ENCODE results near the gene RAPGEF2.
"Not testable (repeated sequence)": the region's sequence is repeated elsewhere in the genome, so short reads cannot be mapped to it uniquely, and the experiment has no call there.

The RAPGEF2 gene

DNA sequence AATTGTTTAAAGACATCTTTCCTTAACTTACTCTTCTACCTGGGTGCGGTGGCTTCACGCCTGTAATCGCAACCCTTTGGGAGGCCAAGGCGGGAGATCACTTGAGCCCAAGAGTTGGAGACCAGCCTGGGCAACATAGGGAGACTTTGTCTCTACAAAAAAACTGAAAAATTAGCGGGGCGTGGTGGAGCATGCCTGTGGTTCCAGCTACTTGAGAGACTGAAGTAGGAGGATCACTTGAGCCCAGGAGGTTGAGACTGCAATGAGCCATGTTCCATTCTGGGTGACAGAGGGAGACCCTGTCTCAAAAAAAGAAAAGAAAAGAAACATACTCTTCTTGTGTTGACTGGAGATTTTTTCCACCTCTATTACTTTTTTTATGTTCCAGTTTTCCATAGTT is 181.9 kb downstream of the RAPGEF2 start:
- no peak for DNase-seq

DNA sequence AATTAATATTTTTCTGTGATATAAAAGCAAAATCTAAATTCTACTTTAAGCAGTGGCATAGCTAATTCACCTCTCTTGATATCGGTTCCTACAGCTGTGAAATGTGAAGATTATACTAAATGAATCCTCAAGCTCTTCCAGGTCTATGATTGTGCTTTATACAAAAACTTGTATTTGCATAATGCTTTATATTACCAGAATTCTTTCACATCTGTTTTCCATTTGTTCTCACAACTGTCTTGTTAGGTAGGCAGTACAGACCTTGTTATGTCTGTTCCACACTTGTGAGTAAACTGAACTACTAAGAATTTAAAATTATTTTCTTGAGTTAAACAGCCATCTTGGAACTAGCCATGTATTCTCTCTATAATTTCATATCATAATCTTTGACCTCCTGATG is 184.9 kb downstream of the RAPGEF2 start:
- no peak for DNase-seq

DNA sequence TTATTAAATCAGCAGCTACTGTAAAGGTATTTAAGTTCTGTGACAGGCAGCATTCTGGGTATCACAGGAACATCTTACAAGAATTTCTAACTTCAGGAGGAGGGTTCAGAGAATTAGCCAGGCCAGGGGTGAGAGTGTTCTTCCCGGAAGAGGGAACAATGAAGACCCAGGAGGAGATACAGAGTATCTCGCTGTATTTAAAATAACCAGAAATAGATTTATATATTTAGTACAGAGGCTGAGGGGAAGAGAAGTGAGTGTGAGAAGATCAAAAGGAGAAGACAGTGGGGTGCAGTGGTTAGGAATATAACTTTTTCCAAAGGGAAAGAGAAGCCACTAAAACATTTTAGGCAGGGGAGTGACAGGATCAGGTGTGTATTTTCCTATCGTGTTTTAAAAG is 186.8 kb downstream of the RAPGEF2 start:
- DNase-seq: no peak

DNA sequence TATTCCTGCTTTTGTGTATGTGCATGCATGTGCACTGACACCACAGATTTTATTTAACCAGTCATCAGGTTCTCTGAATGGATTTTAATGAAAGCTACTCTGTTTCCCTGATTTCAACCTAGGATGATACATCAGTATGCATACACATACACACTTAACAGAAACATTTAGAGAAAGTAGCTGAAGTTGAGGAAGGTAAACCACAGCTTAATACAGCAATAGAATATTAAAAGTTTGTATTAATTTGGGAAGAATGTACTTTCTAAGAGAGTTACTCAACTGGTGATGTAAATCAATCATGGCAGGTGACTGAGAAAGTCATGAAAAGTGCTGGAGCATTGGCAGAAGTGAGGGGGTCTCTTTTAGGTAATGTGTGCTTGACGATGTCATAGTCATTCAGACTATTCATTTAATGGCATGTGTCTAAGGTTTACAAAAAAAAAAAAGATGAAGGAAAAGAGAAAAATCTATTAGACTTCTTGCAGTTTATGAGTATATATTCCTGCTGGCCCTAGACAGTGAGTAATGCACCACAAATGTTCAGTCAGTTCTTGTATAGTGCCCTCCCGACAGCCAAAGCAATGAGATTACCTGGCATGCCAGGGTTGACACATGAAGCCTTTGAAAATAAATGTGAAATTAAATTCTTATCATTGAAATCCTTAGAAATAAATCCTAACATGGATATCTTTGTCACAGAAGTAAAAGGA is 187.6 kb downstream of the RAPGEF2 start:
- DNase-seq: no peak

DNA sequence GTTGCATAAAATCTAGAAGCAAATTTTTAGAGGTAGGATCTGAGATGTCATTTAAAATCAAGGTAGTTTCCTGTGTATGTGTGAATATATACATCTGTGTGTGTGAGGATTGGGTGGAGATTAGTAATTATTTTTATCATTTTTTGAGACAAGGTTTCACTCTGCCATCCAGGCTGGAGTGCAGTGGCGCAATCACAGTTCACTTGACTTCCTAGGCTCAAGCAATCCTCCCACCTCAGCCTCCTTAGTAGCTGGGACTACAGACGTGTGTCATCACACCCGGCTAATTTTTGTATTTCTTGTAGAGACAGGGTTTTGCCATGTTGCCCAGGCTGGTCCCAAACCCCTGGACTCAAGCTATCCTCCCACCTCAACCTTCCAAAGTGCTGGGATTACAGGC is 188.3 kb downstream of the RAPGEF2 start:
- no peak for DNase-seq

DNA sequence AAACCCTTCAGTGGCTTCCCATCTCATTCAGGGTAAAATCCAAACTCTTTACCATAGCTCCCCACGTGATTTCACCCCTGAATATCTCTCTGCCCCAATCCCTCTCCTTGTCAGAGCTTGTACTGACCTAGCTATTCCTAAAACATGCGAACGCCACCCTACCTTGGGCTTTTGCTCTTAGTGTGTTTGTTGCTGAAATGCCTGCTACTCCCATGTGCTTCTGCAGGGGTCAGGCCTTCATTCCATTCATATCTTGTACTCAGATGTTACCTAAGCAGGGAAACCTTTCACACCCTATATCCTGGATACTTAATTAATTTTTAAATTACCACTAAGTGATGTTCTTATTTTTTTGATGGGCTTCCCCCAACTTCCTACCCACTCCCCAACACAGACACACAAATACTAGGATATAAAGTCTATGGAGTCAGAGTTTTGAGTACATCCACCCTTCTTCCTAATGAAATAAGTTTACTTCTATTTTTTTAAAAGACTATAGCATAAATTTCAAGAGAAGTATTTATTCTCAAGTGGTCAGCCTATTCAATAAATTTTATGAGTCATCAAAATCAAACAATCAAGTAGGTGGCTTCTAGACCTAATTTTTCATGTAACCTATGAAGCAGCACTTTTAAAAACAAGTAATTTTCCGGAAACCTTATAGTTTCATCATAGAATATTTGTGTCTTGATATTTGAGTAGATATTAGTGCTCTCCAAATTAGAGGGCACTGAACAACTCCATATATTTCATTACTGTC is 189.4 kb downstream of the RAPGEF2 start:
- DNase-seq: no peak

DNA sequence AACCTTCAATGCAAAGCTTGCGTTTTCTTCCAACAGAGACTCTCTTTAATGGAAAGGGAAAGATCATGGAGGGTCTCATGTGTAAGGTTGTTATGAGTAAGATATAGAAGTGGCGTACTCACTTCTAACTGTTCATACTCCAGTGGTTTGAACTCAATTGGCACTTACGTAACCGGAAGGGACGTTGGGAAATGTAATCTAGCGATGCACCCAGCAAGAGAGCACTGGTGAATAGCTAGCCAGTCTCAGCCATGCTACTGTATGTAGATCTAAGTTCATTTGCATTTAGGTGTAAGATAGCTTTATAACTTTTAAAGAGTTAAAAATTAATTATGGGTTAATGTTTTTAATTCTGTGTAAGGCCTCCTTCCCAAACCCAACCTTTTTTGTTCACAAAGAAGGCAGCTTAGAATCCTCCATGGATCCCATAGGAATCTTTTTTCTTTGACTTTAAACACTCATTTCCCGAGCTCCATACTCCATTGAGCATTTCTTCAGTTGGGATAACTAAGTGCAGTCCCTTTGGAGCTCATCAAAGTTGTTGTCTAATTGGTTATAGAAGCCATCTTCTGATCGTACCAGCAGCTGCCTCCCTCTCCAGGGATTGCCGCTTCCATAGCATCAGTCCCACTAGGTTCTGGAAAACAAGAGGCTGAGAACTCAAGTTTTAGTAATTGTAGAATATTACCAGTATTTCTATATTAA is 191.1 kb downstream of the RAPGEF2 start:
- no peak for DNase-seq

DNA sequence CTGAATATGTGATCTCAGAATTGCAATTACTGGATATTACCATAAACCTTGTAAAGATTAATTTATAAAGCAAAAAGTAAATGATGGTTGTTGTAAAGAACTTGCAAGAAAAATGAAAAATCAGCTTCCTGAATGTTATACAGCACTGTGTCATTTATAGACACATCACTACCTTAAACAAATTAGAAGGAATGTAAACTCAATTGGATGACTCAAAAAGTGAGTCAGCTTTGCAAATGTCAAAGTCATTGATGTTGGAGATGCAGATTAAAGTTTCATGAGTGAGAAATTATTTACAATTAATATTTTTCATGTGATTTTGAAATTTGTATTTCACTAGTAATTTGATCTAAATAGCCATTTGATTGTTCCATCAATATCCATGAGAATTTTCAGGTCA is 193.2 kb downstream of the RAPGEF2 start:
- DNase-seq: no peak

DNA sequence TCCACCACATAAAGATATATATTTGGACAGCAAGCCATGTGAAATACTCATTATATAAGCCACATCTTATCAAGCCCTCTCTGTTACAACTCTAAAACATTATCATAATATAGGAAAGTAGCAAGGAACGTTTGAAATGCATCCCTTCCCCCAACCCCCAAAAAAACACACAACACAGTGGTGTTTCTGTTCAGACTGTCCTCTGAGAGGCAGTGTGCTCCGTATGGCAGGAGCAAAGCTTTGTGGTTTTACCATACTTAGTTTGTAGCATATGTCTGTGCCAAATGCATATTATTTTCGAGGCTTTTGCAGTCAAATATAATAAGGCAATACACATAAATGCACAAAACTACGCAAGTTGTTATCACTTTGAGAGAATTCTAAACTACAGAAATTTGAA is 194.2 kb downstream of the RAPGEF2 start:
- no peak for DNase-seq

DNA sequence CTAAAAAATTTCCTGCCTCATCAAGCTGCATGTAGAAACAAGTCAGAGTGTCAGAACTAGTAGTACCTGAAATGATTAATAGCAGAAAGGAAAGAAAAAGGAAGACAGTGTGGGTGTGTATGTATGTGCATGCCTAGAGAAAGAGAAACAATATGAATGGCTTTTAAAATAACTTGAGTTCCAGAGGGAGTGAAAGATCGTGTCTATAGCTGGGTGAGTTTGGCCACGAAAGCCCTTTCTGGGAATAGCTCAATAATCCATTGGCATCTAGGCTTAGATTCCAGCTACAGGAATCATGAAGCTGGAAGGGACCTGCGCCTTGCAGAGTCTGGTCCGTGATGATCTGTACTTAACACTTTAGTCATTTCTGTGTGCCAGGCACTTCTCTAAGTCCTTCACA is 195.6 kb downstream of the RAPGEF2 start:
- DNase-seq: no peak

DNA sequence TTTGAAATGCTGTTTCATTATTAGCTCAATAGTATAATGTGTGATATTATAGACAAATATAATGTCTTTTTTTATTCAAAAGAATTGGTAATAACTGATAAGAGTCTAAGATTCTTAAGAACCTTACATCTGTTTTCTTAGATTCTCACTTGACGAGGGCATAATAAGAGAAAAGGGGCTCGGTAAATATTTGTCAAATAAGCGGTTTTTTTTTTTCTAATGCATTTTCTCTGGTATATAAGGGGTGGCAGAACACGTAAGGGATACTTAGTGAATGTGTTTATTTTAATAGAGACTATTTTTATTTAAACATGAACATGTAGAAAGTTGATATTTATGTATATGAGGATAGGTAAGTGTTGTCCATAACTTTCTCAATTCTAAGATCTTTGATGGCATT is 200.6 kb downstream of the RAPGEF2 start:
- no peak for DNase-seq

DNA sequence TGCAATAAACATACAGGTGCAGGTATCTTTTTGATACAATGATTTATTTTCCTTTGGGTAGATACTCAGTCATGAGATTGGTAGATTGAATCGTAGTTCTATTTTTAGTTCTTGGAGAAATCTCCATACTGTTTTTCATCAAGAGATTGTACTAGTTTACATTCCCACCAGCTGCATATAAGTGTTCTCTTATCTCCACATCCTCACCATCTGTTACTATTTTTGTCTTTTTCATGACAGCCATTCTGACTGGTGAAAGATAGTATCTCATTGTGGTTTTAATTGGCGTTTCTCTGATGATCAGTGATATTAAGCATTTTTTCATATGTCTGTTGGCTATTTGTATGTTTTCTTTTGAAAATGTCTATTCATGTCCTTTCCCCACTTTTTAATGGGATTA is 202.2 kb downstream of the RAPGEF2 start:
- no peak for DNase-seq

DNA sequence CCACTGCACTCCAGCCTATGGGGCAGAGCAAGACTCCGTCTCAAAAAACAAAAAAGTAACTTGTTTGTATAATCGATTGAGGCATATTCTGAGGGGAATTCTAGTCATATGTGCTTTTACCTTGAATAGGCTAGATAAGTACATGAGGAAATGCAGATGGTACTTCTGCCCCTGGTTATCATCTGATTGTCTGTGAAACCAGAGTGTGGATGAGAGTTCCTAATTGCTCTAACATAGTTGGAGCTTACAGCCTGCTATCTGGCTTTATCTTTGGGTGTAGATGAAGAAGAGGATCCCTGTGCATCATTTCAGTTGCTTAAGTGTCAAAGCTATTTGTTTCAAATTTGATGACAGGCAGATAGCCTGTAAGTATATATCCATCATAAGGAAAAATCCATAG is 205.1 kb downstream of the RAPGEF2 start:
- DNase-seq: no peak

DNA sequence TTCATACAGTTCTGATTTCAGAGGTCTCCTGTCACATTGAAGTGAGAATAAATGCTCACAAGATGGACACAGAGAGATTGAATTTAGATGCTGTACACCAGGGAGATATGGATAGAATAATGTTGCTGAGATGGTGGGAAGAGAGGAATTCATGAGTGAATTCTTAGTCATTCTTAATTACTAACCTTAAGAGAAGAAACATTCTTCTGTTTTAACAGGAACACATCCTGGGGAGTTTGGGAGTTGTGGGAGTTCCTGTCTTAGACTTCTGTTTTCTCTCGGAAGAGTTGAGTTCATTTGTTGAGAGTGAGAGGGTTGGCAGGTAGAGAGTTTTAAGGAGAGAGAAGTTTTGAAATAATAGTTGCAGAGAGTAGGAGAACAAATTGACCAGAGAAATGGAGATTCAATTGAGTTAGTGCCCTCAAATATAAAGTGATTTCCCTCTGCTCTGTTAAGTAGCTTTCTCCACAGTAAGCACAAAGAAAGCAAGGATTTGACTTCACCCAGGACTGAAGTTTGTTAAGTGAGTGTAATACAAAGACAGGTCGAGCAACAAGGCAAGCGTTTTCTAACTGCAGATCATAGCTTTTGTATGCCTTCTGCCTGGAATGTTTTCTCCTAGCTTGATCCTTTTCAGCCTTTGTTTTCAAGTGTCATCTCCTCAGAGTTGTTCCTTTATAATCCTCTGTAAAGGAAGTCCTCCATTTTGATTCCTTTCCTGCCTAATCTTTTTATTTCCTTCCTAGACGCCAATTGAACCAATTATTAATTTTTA is 205.9 kb downstream of the RAPGEF2 start:
- no peak for DNase-seq

DNA sequence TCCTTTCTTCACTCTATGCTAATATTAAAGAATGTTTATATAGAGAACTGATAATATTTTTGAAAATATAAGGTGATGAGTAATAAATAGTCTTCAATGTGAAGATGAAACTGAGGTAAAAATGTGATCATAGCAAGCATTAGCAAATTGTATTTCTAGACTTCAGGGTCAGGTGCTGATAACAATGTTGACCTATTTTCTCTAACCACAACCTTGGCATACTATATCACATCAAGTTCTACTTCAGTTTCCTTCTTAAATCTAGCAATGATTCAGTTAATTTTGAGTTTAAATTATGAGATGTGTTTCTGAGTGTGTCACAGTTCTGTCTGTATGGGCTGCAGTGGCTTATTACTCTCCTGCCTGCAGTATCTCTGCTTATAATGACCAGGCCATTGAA is 209.4 kb downstream of the RAPGEF2 start:
- no peak for DNase-seq

DNA sequence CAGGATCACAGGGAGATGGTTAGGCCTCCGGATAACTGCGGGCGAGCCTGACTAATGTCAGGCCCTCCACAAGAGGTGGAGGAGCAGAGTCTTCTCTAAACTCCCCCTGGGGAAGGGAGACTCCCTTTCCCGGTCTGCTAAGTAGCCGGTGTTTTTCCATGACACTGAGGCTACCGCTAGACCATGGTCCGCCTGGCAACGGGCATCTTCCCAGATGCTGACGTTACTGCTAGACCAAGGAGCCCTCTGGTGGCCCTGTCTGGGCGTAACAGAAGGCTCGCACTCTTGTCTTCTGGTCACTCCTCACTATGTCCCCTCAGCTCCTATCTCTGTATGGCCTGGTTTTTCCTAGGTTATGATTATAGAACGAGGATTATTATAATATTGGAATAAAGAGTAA is 213.0 kb downstream of the RAPGEF2 start:
- not testable (repeated sequence) for DNase-seq

DNA sequence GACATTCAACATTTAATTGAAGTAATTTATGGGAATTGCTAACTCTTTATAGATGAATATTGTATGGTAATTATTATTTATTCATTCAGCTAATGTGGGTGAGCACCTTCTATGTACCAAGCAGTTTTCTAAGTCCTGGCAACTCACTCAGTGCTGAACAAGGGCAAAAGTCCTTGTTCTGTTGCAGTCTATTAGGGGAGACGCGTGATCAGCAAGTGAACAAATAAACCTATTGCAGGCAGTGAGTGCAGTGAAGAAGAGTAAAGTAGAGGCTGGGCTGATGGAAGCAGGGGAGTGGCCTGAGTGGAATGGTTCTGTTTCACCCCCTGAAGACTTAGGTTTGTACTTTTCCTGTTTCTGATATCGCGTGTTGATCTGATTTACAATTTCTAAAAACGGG is 214.3 kb downstream of the RAPGEF2 start:
- no peak for DNase-seq

DNA sequence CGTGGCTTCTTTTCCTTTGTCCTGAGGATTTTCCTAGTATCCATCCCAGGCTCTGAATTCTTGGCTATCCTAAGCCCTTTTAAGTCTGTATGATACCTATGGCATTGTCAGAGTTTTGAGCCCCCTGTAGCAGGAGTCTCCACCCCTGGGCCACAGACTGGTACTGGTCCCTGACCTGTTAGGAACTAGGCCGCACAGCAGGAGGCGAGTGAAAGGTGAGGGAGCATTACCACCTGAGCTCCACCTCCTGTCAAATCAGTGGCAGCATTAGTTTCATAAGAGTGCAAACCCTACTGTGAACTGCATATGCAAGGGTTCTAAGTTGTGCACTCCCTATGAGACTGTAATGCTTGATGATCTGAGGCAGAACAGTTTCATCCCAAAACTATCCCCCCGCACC is 216.1 kb downstream of the RAPGEF2 start:
- no peak for DNase-seq

DNA sequence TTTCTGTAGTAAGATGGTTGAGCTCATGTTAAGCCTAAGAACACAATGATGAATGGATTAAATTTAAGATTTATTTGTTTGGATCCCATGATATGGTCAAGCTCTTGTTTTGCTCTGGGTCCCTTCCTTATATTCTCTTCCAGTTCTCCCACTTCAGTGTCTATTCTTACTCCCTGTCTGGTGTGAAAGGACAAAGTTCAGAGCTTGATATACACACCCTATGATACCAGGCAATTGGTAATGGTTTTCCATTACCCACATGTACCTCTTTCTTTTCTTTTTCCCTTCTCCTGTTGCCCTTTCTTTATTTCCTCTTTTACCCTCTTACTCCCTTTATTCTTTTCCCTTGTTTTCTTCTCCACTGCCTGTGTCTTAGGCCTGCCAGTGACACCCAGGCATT is 223.6 kb downstream of the RAPGEF2 start:
- DNase-seq: no peak

DNA sequence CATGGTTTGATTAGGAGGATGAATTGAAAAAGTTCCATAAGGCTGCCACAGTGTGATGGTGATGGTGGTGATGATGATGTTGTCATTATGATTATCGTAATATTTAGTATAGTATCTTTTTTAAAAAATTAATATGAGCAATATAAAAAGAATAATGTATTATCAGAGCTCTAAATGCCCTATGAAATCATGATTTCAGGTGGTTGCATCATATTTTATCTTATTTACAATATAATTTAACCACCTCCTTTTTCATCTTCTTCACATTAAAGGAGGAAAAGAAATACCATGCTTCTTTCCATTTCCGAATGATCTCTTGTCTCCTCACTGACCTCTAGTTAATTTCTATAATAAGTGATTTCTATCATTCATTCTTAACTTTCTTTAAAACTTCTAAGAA is 225.9 kb downstream of the RAPGEF2 start:
- no peak for DNase-seq

DNA sequence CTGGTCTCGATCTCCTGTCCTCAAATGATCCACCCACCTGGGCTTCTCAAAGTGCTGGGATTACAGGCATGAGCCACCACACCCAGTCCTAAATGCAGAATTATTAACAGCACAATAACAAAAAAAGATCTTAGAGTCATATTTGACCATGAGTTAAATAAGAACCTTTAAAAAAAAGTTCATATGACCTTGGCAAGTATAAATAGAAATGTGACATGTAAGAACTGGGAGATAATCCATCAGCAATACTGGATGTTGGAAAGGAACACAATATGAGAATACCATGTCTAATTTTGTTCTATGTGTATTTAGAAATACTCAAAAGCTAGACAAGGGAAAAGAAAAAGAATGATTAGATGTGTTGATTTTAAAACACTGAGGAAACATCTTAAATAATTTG is 231.6 kb downstream of the RAPGEF2 start:
- no peak for DNase-seq

DNA sequence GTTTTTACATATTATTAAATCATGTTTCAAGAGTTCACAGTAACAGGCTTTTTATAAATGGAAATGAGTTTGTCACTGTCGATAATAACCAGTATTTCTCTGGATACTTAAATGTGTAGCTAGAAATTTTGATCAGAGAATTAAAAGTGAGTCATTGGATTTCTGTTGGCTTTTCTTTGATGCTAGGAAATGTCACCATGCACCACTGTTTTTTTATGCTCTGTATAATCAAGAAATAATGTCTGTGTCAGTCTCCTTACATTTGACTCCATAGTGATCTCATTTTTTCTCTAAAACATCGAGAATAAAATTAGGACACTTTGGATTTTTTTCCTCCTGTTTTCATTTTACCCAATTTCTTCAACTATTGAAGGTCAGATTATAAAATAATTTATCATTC is 234.2 kb downstream of the RAPGEF2 start:
- DNase-seq: no peak

DNA sequence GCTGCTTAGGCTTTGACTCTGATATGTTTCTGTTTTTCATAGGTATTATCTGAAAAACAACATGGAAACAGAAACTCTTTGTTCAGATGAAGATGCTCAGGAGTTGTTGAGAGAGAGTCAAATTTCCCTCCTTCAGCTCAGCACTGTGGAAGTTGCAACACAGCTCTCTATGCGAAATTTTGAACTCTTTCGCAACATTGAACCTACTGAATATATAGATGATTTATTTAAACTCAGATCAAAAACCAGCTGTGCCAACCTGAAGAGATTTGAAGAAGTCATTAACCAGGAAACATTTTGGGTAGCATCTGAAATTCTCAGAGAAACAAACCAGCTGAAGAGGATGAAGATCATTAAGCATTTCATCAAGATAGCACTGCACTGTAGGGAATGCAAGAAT is 238.6 kb downstream of the RAPGEF2 start:
- DNase-seq: no peak

All from activated CD8-positive, alpha-beta memory T cell treated with anti-CD3 and anti-CD28 coated beads, Interleukin-2, amount 50 U/mL, for 4 hours (primary cell).